IMR-90 (cell line): ENCODE measurements around the gene ACTL6B. TPM values are rescaled to one million over a fixed set of nuclear protein-coding genes. Genes with fewer than 3 reads are reported as not detected.

Source experiments
- ATAC-seq: fragments of 200-7000 bp; cut with Tn5 transposase; 2 replicates; pipeline ENCODE4 v1.9.1; 2020; ENCODE audit warnings: low read depth, mild to moderate bottlenecking, moderate library complexity
- BruUV-seq: library from RNA; stranded (reverse); fragments of 400-500 nt; replicated peaks from 2 replicates; lab custom pipeline; 2021; lab: Mats Ljungman, UMichigan
- CTCF ChIA-PET: fragments of 300-600 bp; formaldehyde crosslinking; extraction: SDS; loops from one replicate; lab custom pipeline; 2021; ENCODE audit warnings: antibody characterized with exemption; lab: Yijun Ruan, JAX
- POLR2A ChIA-PET: fragments of 300-600 bp; sonication (Branson Sonifier 250); formaldehyde crosslinking; loops from one replicate; lab custom pipeline; 2022; ENCODE audit warnings: antibody characterized with exemption; ENCODE audit not compliant: unreplicated experiment; lab: Charles Lee
- DNase-seq: peaks from one replicate; pipeline ENCODE4 v3.0.0; 2013
- H2AFZ ChIP-seq: replicated peaks from 2 replicates; pipeline ENCODE3; 2013; ENCODE audit warnings: low read length, mild to moderate bottlenecking; ENCODE audit not compliant: poor library complexity
- H2AK5ac ChIP-seq: 2 replicates; pipeline ENCODE4 v1.6.1; 2013; ENCODE audit warnings: low read depth, low read length, inconsistent platforms
- H2AK9ac ChIP-seq: replicated peaks from 2 replicates; pipeline ENCODE3; 2013; ENCODE audit warnings: mild to moderate bottlenecking, low read depth, low read length, moderate library complexity; ENCODE audit not compliant: poor library complexity
- H2BK120ac ChIP-seq: 2 replicates; pipeline ENCODE4 v1.6.1; 2013; ENCODE audit warnings: low read depth, low read length, inconsistent platforms
- H2BK15ac ChIP-seq: 3 replicates; pipeline ENCODE4 v1.6.1; 2013; ENCODE audit warnings: low read depth, low read length, inconsistent platforms
- H2BK20ac ChIP-seq: 2 replicates; pipeline ENCODE4 v1.6.1; 2013; ENCODE audit warnings: low read depth, mild to moderate bottlenecking, inconsistent platforms, low read length, moderate library complexity
- H2BK5ac ChIP-seq: 2 replicates; pipeline ENCODE4 v1.6.1; 2013; ENCODE audit warnings: mild to moderate bottlenecking, low read depth, low read length, inconsistent platforms; ENCODE audit not compliant: poor library complexity, severe bottlenecking
- H3K14ac ChIP-seq: replicated peaks from 2 replicates; pipeline ENCODE4 v1.6.1; 2013; ENCODE audit warnings: low read depth, low read length, inconsistent platforms
- H3K18ac ChIP-seq: 2 replicates; pipeline ENCODE4 v1.6.1; 2013; ENCODE audit warnings: low read depth, low read length, control low read depth
- H3K23ac ChIP-seq: 2 replicates; pipeline ENCODE4 v1.6.1; 2013; ENCODE audit warnings: low read depth, low read length, inconsistent platforms
- H3K27ac ChIP-seq: 2 replicates; pipeline ENCODE4 v1.5.1; 2013; ENCODE audit warnings: mild to moderate bottlenecking, control low read depth, low read length; ENCODE audit not compliant: insufficient read depth
- H3K27me3 ChIP-seq: 2 replicates; pipeline ENCODE4 v1.6.1; 2013; ENCODE audit warnings: low read length; ENCODE audit not compliant: control insufficient read depth, insufficient read depth
- H3K36me3 ChIP-seq: 2 replicates; pipeline ENCODE4 v1.6.1; 2013; ENCODE audit warnings: low read length, mixed read lengths; ENCODE audit not compliant: control insufficient read depth, insufficient read depth
- H3K4ac ChIP-seq: 2 replicates; pipeline ENCODE4 v1.6.1; 2013; ENCODE audit warnings: low read depth, low read length, inconsistent platforms
- H3K4me1 ChIP-seq: 2 replicates; pipeline ENCODE4 v1.6.1; 2013; ENCODE audit warnings: low read length, mixed read lengths; ENCODE audit not compliant: control insufficient read depth, insufficient read depth
- H3K4me2 ChIP-seq: 2 replicates; pipeline ENCODE4 v1.6.1; 2013; ENCODE audit warnings: low read depth, mild to moderate bottlenecking, control low read depth, low read length, moderate library complexity
- H3K4me3 ChIP-seq: 2 replicates; pipeline ENCODE4 v1.5.1; 2013; ENCODE audit warnings: low read depth, mild to moderate bottlenecking, control low read depth, low read length, moderate library complexity; ENCODE audit not compliant: insufficient read depth
- H3K56ac ChIP-seq: 2 replicates; pipeline ENCODE4 v1.6.1; 2013; ENCODE audit warnings: low read length, inconsistent platforms; ENCODE audit not compliant: insufficient read depth; ENCODE audit errors: extremely low read depth
- H3K79me1 ChIP-seq, 2 experiments: 2 replicates each; pipeline ENCODE4 v1.6.1; 2013; ENCODE audit warnings: low read length in 2 of 2, inconsistent platforms in 1 of 2, low read depth in 1 of 2
- H3K9ac ChIP-seq: 2 replicates; pipeline ENCODE4 v1.6.1; 2013; ENCODE audit warnings: low read depth, low read length, control low read depth
- H3K9me1 ChIP-seq: 2 replicates; pipeline ENCODE4 v1.6.1; 2013; ENCODE audit warnings: low read length, inconsistent platforms; ENCODE audit not compliant: insufficient read depth
- H3K9me3 ChIP-seq: 2 replicates; pipeline ENCODE4 v1.6.1; 2013; ENCODE audit warnings: low read length; ENCODE audit not compliant: control insufficient read depth, insufficient read depth
- H4K20me1 ChIP-seq: 2 replicates; pipeline ENCODE4 v1.6.1; 2013; ENCODE audit warnings: low read length, inconsistent platforms; ENCODE audit not compliant: insufficient read depth
- H4K5ac ChIP-seq: 2 replicates; pipeline ENCODE4 v1.6.1; 2013; ENCODE audit warnings: mild to moderate bottlenecking, low read depth, low read length, control low read depth
- H4K8ac ChIP-seq, 2 experiments: 2 replicates each; pipeline ENCODE4 v1.6.1; 2013; ENCODE audit warnings: low read depth in 2 of 2, low read length in 2 of 2, control low read depth in 1 of 2, inconsistent platforms in 1 of 2
- H4K91ac ChIP-seq: 2 replicates; pipeline ENCODE4 v1.6.1; 2013; ENCODE audit warnings: low read depth, low read length, inconsistent platforms; ENCODE audit not compliant: insufficient read depth
- BHLHE40 ChIP-seq: fragments of 150-350 bp; IDR thresholded peaks from 2 replicates; pipeline ENCODE4 v1.6.1; 2016; ENCODE audit warnings: mild to moderate bottlenecking, low read depth, low read length
- ELK1 ChIP-seq: fragments of 150-350 bp; IDR thresholded peaks from 2 replicates; pipeline ENCODE4 v1.6.1; 2016; ENCODE audit warnings: low read depth, mild to moderate bottlenecking, low read length, moderate library complexity, borderline replicate concordance
- FOS ChIP-seq: fragments of 150-350 bp; IDR thresholded peaks from 2 replicates; pipeline ENCODE4 v1.6.1; 2016; ENCODE audit warnings: low read depth, low read length
- MAFK ChIP-seq: IDR thresholded peaks from 2 replicates; pipeline ENCODE4 v1.6.1; 2012; ENCODE audit warnings: low read depth, low read length, improper control_type of control experiment
- MXI1 ChIP-seq: IDR thresholded peaks from 2 replicates; pipeline ENCODE4 v1.6.1; 2012; ENCODE audit warnings: low read depth, mild to moderate bottlenecking, low read length, moderate library complexity, borderline replicate concordance
- RCOR1 ChIP-seq: IDR thresholded peaks from 2 replicates; pipeline ENCODE4 v1.6.1; 2012; ENCODE audit warnings: mild to moderate bottlenecking, low read length, improper control_type of control experiment; ENCODE audit not compliant: insufficient replicate concordance
- SMC3 ChIP-seq: fragments of 150-350 bp; IDR thresholded peaks from 2 replicates; pipeline ENCODE4 v1.6.1; 2016; ENCODE audit warnings: low read depth, mild to moderate bottlenecking, antibody characterized with exemption, low read length, moderate library complexity
- WGBS, 2 experiments: methylation state at CpG; one replicate each; pipeline versions ENCODE4 v1.1.5 to v1.1.7; 2013; ENCODE audit warnings: missing lambda C conversion rate in 2 of 2; ENCODE audit not compliant: insufficient read length in 1 of 2; ENCODE audit errors: extremely low coverage in 2 of 2; 5-methylcytosine and 5-hydroxymethylcytosine counted together
- dilution Hi-C: fragments of 300-500 bp; cut with HindIII; formaldehyde crosslinking; loops from one replicate; pipeline ENCODE4 v1.14.3; 2018; ENCODE audit warnings: low sequenced_read_pairs; ENCODE audit not compliant: unreplicated experiment
- in situ Hi-C: fragments of 300-500 bp; cut with MboI; formaldehyde crosslinking; loops from 3 replicates; pipeline ENCODE4 v1.14.3; 2019; ENCODE audit warnings: low sequenced_read_pairs, inconsistent platforms, mixed read lengths
- intact Hi-C: fragments of 100-400 bp; cut with micrococcal nuclease; formaldehyde crosslinking; loops from 2 replicates; pipeline ENCODE4 v1.10.0; 2022
- polyA plus RNA-seq, 3 experiments: library from polyadenylated mRNA; depleted of rRNA; stranded (reverse); fragments of >200 nt; gene quantifications; 2 replicates each; pipeline ENCODE4 v1.2.3, GENCODE V29; 2012; ENCODE audit warnings: low replicate concordance in 1 of 3
- total RNA-seq: library from RNA; depleted of rRNA; stranded (reverse); fragments of >200 nt; gene quantifications from 2 replicates; pipeline ENCODE4 v1.2.3, GENCODE V29; 2012

Gene ACTL6B
- total and polyA plus RNA-seq, 2 of the 4 experiments (the other 2 are of a cell fraction), result not detected

- Histone ChIP-seq H4K20me1 (no peaks in the 10 kb centered on the region), H3K36me3 (no peaks in the 10 kb centered on the region), H4K91ac (no peak within 1 kb of the TSS), H3K9me3 (no peaks in the 10 kb centered on the region), H3K4me3 (no peak within 1 kb of the TSS), H3K79me1 (no peaks in the 10 kb centered on the region), H2BK20ac (no peak within 1 kb of the TSS), H3K27me3 (peaks cover 28% of the 10 kb centered on the region), H4K5ac (no peak within 1 kb of the TSS), H4K8ac (no peak within 1 kb of the TSS), H3K4me1 (no peaks in the 10 kb centered on the region), H2BK5ac (no peak within 1 kb of the TSS), H2AK9ac (no peak within 1 kb of the TSS), H3K4ac (no peak within 1 kb of the TSS), H3K14ac (no peak within 1 kb of the TSS), H3K18ac (no peak within 1 kb of the TSS), H3K4me2 (no peak within 1 kb of the TSS), H2AFZ (peak within 1 kb of the TSS; percentile 33), H3K9ac (no peak within 1 kb of the TSS), H3K27ac (no peak within 1 kb of the TSS), H2AK5ac (no peak within 1 kb of the TSS), H2BK120ac (no peak within 1 kb of the TSS), H3K56ac (no peak within 1 kb of the TSS), H3K9me1 (no peaks in the 10 kb centered on the region), H3K23ac (no peak within 1 kb of the TSS), H2BK15ac (no peak within 1 kb of the TSS)
- DNase-seq (no peak), ATAC-seq (no peak)
- BruUV-seq, result no TSS peak
- TF ChIP-seq SMC3 (no peak), BHLHE40 (no peak), RCOR1 (no peak), ELK1 (no peak), MXI1 (no peak), FOS (no peak), MAFK (no peak)
- WGBS, 2 experiments, result 13% methylated on average over 3 of the region's 10 CpGs; no CpG with 5 or more reads in 1 of the 2 experiments
- intact Hi-C loops, result no loop called here
- in situ Hi-C loops, result no loop called here
- ChIA-PET CTCF (no interaction called here), POLR2A (no interaction called here)
- dilution Hi-C loops, result no loop called here
Measured at GRCh38 chr7:100641463-100641859, 14.8 kb downstream of the ACTL6B start, which contains the start of gene TFR2. TFR2 (minus strand) TSS chr7:100641552; CDS start chr7:100641509, 43 bp downstream.
